Measurements from ENCODE around the gene CDKL2.
"Not testable (repeated sequence)": the region's sequence is repeated elsewhere in the genome, so short reads cannot be mapped to it uniquely, and the experiment has no call there.

The CDKL2 gene

DNA sequence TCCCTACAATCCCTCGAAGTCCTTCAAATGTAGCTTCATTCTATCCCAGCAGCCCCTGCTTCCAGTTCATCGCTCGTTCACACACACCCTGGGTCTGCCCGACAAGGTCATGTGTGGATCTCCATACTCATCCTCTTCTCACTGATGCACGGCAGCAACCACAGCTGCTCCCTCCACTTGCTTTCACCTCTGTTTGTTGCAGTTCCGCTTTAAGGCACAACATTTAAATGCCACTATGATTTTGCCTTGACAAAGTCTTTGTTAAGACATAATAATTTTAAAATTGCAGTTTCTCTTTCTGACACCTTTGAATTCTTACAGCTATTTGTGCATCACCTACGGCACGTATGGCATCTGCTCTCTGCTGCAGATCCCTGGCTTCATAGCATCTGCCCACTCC, 72.6 kb downstream of the CDKL2 start:
- no peak overlapping the region for H3K4me3 ChIP-seq (ENCODE audit: low read depth, low read length)
- no peak overlapping the region for H2AFZ ChIP-seq (ENCODE audit: low read length, unreplicated experiment)

GRCh38 chr4:75555294-75556164, 74.8 kb downstream of the CDKL2 start, which contains the start of gene ODAPH:
Gene ODAPH, plus strand, starts transcription at chr4:75556066. Its CDS starts 17 bp downstream, at chr4:75556083.
- no peak within 1 kb of the TSS for H2AFZ ChIP-seq (ENCODE audit: low read length, unreplicated experiment)
- H3K27ac ChIP-seq (ENCODE audit: low read depth, low read length) = no peak within 1 kb of the TSS
- peak within 1 kb of the TSS; percentile 15; the same call in 1 of the 2 replicates for H3K4me3 ChIP-seq (ENCODE audit: low read depth, low read length)
- H3K27me3 ChIP-seq (ENCODE audit: insufficient read depth, low read length) = no peaks in the 10 kb centered on the region
- H3K36me3 ChIP-seq (ENCODE audit: insufficient read depth, low read length) = no peaks in the 10 kb centered on the region
- H3K4me1 ChIP-seq (ENCODE audit: control insufficient read depth, insufficient read depth, low read length, unreplicated experiment) = peaks cover 9% of the 10 kb centered on the region
- H3K79me2 ChIP-seq (ENCODE audit: control insufficient read depth, insufficient read depth, low read length, unreplicated experiment) = no peaks in the 10 kb centered on the region

More for the DNA sequence above, 72.6 kb downstream of the CDKL2 start:
- Histone ChIP-seq H3K27ac (ENCODE audit: low read depth, low read length) (no peak overlapping the region), H3K4me1 (ENCODE audit: control insufficient read depth, insufficient read depth, low read length, unreplicated experiment) (peaks cover 9% of the 10 kb centered on the region), H3K36me3 (ENCODE audit: insufficient read depth, low read length) (no peaks in the 10 kb centered on the region), H3K27me3 (ENCODE audit: insufficient read depth, low read length) (no peaks in the 10 kb centered on the region), H3K79me2 (ENCODE audit: control insufficient read depth, insufficient read depth, low read length, unreplicated experiment) (no peaks in the 10 kb centered on the region)

DNA sequence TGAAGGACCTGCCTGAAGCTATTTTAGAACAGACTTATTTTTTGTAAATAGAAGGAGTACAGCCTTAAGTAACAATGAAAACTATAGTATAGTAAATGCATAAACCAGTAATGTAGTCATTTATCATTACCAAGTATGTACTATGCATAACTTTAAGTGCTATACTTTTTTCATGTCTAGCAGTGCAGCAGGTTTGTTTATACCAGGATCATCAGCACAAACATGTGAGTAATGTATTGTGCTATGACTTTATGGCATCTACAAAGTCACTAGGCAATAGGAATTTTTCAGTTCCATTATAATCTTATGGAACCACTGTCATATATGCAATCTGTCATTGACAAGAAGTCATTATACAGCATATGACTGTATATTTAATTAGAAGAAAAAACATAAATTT, 77.9 kb downstream of the CDKL2 start:
- Histone ChIP-seq H3K27ac (ENCODE audit: low read depth, low read length) (no peak overlapping the region), H3K27me3 (ENCODE audit: insufficient read depth, low read length) (no peaks in the 10 kb centered on the region), H3K4me1 (ENCODE audit: control insufficient read depth, insufficient read depth, low read length, unreplicated experiment) (peaks cover 9% of the 10 kb centered on the region), H3K79me2 (ENCODE audit: control insufficient read depth, insufficient read depth, low read length, unreplicated experiment) (no peaks in the 10 kb centered on the region), H2AFZ (ENCODE audit: low read length, unreplicated experiment) (no peak overlapping the region), H3K36me3 (ENCODE audit: insufficient read depth, low read length) (no peaks in the 10 kb centered on the region), H3K4me3 (ENCODE audit: low read depth, low read length) (no peak overlapping the region)

DNA sequence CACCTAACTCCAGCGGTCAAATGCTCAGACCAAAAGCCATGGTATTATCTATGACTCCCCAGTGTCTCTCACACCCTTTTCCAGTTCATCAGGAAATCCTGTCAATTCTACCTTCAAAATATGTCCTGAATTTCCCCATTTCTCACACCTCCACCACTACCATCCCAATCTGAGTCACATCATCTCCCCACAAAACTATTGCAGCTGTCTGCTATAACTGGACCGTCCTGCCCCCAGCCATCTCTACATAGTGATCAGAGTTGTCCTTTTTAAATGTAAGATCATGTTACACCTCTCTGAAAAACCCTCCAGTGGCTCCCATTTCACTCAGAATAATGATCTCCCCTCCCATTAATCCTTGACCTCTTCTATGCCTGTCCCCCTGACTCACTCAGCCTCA, 81.3 kb downstream of the CDKL2 start:
- H3K4me3 ChIP-seq (ENCODE audit: low read depth, low read length) = no peak overlapping the region
- no peaks in the 10 kb centered on the region for H3K27me3 ChIP-seq (ENCODE audit: insufficient read depth, low read length)
- H3K79me2 ChIP-seq (ENCODE audit: control insufficient read depth, insufficient read depth, low read length, unreplicated experiment) = no peaks in the 10 kb centered on the region
- H3K36me3 ChIP-seq (ENCODE audit: insufficient read depth, low read length) = no peaks in the 10 kb centered on the region; the same call in 1 of the 2 replicates
- no peaks in the 10 kb centered on the region for H3K4me1 ChIP-seq (ENCODE audit: control insufficient read depth, insufficient read depth, low read length, unreplicated experiment)
- no peak overlapping the region for H2AFZ ChIP-seq (ENCODE audit: low read length, unreplicated experiment)
- no peak overlapping the region for H3K27ac ChIP-seq (ENCODE audit: low read depth, low read length)

DNA sequence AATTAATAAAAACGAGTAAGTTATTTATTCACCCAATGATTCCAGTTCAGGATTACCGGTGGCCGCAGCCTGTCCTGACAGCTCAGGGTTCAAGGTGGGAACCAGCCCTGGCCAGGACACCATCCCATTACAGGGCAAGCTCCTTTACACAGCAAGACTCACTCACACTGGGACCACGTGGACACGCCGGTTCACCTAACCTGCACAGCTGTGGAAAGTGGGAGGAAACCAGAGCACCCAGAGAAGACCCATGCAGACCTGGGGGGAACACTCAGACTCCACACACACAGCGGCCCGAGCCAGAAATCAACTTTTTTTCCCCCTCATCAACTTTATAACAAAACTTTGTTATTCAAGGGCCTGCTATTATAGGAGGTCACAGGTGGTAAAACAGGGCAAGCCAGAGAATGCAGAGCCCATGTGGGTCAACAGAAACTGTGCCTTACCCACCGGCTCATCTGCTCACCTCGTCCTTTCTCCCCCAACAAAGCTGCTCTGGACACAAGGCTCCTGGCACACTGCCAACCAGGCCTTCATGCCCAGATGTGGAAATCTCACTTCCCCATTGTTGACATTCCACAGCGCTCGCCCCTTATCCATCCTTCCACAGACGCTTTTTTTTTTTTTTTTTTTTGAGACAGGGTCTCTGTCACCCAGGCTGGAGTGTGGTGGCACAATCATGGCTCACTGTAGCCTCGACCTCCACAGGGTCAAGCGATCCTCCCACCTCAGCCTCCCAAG, 82.5 kb downstream of the CDKL2 start:
- H3K4me3 ChIP-seq (ENCODE audit: low read depth, low read length) = no peak overlapping the region
- no peaks in the 10 kb centered on the region; the same call in 1 of the 2 replicates for H3K36me3 ChIP-seq (ENCODE audit: insufficient read depth, low read length)
- H3K4me1 ChIP-seq (ENCODE audit: control insufficient read depth, insufficient read depth, low read length, unreplicated experiment) = peaks cover 10% of the 10 kb centered on the region
- H3K79me2 ChIP-seq (ENCODE audit: control insufficient read depth, insufficient read depth, low read length, unreplicated experiment) = no peaks in the 10 kb centered on the region
- H3K27ac ChIP-seq (ENCODE audit: low read depth, low read length) = no peak overlapping the region
- H2AFZ ChIP-seq (ENCODE audit: low read length, unreplicated experiment) = no peak overlapping the region
- no peaks in the 10 kb centered on the region for H3K27me3 ChIP-seq (ENCODE audit: insufficient read depth, low read length)

DNA sequence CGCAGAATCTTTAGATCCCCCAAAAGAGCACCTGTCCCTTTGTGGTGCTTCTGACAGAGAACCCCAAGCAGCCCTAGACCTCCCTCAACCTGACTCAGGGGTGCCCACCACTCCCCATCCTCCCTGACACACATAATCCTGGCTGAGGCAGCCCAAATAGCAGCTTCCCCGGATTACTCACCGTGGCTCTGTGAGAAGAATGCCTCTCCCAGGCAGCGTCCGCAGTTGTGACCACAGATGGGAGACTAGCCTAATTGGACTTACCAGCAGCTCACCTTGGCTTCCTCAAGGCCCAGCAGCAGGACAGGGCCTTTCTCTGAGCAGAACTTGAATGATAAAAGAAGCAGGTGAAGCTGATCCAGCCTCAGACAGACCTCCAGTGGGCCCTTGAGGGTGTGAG, 84.8 kb downstream of the CDKL2 start:
- Histone ChIP-seq H3K4me1 (ENCODE audit: control insufficient read depth, insufficient read depth, low read length, unreplicated experiment) (peaks cover 14% of the 10 kb centered on the region), H3K36me3 (ENCODE audit: insufficient read depth, low read length) (no peaks in the 10 kb centered on the region; the same call in 1 of the 2 replicates), H3K79me2 (ENCODE audit: control insufficient read depth, insufficient read depth, low read length, unreplicated experiment) (no peaks in the 10 kb centered on the region), H3K27ac (ENCODE audit: low read depth, low read length) (no peak overlapping the region), H3K27me3 (ENCODE audit: insufficient read depth, low read length) (no peaks in the 10 kb centered on the region), H2AFZ (ENCODE audit: low read length, unreplicated experiment) (no peak overlapping the region), H3K4me3 (ENCODE audit: low read depth, low read length) (no peak overlapping the region)

- no peak overlapping the region for H3K27ac ChIP-seq (ENCODE audit: low read depth, low read length)
- H3K4me3 ChIP-seq (ENCODE audit: low read depth, low read length) = no peak overlapping the region
- peaks cover 14% of the 10 kb centered on the region for H3K4me1 ChIP-seq (ENCODE audit: control insufficient read depth, insufficient read depth, low read length, unreplicated experiment)
- no peak overlapping the region for H2AFZ ChIP-seq (ENCODE audit: low read length, unreplicated experiment)
- H3K27me3 ChIP-seq (ENCODE audit: insufficient read depth, low read length) = no peaks in the 10 kb centered on the region
- H3K79me2 ChIP-seq (ENCODE audit: control insufficient read depth, insufficient read depth, low read length, unreplicated experiment) = no peaks in the 10 kb centered on the region
- no peaks in the 10 kb centered on the region; the same call in 1 of the 2 replicates for H3K36me3 ChIP-seq (ENCODE audit: insufficient read depth, low read length)
These were observed 85.5 kb downstream of the CDKL2 start for GRCh38 chr4:75544870-75545269.

DNA sequence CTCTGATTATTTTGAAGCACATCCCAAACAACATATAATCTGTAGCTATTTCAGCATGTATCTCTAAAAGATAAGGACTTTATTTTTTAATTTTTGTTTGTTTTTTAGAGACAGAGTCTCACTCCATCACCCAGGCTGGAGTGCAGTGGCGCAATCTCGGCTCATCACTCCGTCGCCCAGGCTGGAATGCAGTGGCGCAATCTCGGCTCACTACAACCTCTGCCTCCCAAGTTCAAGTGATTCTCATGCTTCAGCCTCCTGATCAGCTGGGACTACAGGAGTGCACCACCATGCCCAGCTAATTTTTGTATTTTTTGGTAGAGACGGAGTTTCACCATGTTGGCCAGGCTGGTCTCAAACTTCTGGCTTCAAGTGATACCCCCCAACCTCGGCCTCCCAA, 86.1 kb downstream of the CDKL2 start:
- peak overlapping the region; percentile 42; the same call in 1 of the 2 replicates for H3K27ac ChIP-seq (ENCODE audit: low read depth, low read length)
- H3K36me3 ChIP-seq (ENCODE audit: insufficient read depth, low read length); H3K4me3 ChIP-seq (ENCODE audit: low read depth, low read length); H3K79me2 ChIP-seq (ENCODE audit: control insufficient read depth, insufficient read depth, low read length, unreplicated experiment); H3K27me3 ChIP-seq (ENCODE audit: insufficient read depth, low read length); H2AFZ ChIP-seq (ENCODE audit: low read length, unreplicated experiment): not testable (repeated sequence)
- H3K4me1 ChIP-seq (ENCODE audit: control insufficient read depth, insufficient read depth, low read length, unreplicated experiment) = peaks cover 14% of the 10 kb centered on the region

- Histone ChIP-seq H2AFZ (ENCODE audit: low read length, unreplicated experiment) (no peak overlapping the region), H3K79me2 (ENCODE audit: control insufficient read depth, insufficient read depth, low read length, unreplicated experiment) (no peaks in the 10 kb centered on the region), H3K36me3 (ENCODE audit: insufficient read depth, low read length) (no peaks in the 10 kb centered on the region; the same call in 1 of the 2 replicates), H3K4me3 (ENCODE audit: low read depth, low read length) (no peak overlapping the region), H3K4me1 (ENCODE audit: control insufficient read depth, insufficient read depth, low read length, unreplicated experiment) (peaks cover 14% of the 10 kb centered on the region), H3K27ac (ENCODE audit: low read depth, low read length) (peak overlapping the region; percentile 25; the same call in 1 of the 2 replicates), H3K27me3 (ENCODE audit: insufficient read depth, low read length) (no peaks in the 10 kb centered on the region)
These were observed 87.5 kb downstream of the CDKL2 start for GRCh38 chr4:75542824-75543223.

- not testable (repeated sequence) for H2AFZ ChIP-seq (ENCODE audit: low read length, unreplicated experiment); H3K4me3 ChIP-seq (ENCODE audit: low read depth, low read length); H3K4me1 ChIP-seq (ENCODE audit: control insufficient read depth, insufficient read depth, low read length, unreplicated experiment); H3K27me3 ChIP-seq (ENCODE audit: insufficient read depth, low read length); H3K27ac ChIP-seq (ENCODE audit: low read depth, low read length); H3K79me2 ChIP-seq (ENCODE audit: control insufficient read depth, insufficient read depth, low read length, unreplicated experiment); H3K36me3 ChIP-seq (ENCODE audit: insufficient read depth, low read length)
These were observed 93.0 kb downstream of the CDKL2 start for GRCh38 chr4:75537308-75537707.
